GM12875 (cell line): Measurements from ENCODE around the gene PDE4C.

Experiments used
- H3K4me3 ChIP-seq: one replicate; pipeline ENCODE4 v1.5.1; 2011; ENCODE audit warnings: low read depth, low read length, control low read depth
- CTCF ChIP-seq: IDR thresholded peaks from 2 replicates; pipeline ENCODE4 v1.5.1; 2011; ENCODE audit warnings: low read depth, mild to moderate bottlenecking, control low read depth, inconsistent platforms, low read length, moderate library complexity, borderline replicate concordance; ENCODE audit not compliant: insufficient read depth

PDE4C gene

DNA sequence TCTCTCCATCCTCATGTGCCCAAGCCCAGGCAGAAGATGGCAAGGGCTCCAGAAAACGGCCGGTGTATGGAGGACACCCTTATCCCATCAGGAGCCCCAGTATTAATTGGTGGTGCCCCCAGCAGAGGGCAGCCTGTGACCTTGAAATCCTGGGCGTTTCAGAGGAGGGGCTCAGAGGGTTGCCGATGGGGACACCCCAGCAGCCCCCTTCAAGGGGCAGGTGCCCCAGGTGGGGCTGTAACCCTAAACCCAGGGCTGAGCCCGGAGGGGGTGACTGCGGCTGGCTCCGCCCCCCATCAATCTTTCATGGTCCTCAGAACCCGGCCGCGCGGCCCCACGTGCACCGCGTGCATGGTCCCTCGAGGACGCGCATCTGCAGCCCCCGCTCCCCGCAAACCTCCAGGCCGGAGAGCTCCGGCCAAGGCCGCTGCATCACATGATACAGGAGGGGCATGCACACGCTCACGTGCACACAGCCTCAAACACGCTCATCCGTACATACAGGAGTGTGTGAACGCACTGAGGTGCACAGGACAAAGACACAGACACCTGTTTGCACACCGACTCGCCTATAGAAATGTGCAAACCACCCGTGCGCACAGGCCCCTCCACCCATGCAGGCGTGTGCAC lies 23.3 kb downstream of the PDE4C start:
- peak overlapping the region; percentile 81 for H3K4me3 ChIP-seq
- peak; percentile 43 for TF ChIP-seq CTCF

- H3K4me3 ChIP-seq = no peak overlapping the region
- TF ChIP-seq CTCF = no peak
Measured at GRCh38 chr19:18202397-18202777, 23.9 kb downstream of the PDE4C start.

- H3K4me3 ChIP-seq = no peak overlapping the region
- TF ChIP-seq CTCF = no peak
Measured at GRCh38 chr19:18198374-18198773, 27.9 kb downstream of the PDE4C start.

GRCh38 chr19:18197941-18198340 lies 28.3 kb downstream of the PDE4C start:
- no peak overlapping the region for H3K4me3 ChIP-seq
- no peak for TF ChIP-seq CTCF

DNA sequence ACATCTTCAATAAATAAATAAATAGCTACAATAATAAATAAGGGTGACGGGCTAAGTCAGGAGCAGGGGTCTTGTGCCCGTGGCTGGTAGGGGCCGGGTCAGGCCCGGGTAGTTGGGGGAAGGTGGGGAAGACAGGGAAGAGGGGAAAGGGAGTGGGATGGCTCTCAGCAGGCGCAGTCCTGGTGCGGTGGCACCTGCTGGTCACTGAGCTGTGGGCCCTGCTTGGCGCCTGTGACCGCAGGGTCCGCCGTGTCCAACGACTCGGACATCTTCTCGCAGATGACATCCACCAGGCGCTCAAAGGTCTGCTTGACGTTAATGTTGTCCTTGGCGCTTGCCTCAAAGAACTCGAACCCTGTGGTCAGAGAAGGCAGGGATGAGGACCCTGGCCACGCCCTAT lies 28.9 kb downstream of the PDE4C start:
- no peak overlapping the region for H3K4me3 ChIP-seq
- TF ChIP-seq CTCF = no peak

- no peak overlapping the region for H3K4me3 ChIP-seq
- TF ChIP-seq CTCF = no peak
Measured at GRCh38 chr19:18196511-18196845, 29.8 kb downstream of the PDE4C start.

DNA sequence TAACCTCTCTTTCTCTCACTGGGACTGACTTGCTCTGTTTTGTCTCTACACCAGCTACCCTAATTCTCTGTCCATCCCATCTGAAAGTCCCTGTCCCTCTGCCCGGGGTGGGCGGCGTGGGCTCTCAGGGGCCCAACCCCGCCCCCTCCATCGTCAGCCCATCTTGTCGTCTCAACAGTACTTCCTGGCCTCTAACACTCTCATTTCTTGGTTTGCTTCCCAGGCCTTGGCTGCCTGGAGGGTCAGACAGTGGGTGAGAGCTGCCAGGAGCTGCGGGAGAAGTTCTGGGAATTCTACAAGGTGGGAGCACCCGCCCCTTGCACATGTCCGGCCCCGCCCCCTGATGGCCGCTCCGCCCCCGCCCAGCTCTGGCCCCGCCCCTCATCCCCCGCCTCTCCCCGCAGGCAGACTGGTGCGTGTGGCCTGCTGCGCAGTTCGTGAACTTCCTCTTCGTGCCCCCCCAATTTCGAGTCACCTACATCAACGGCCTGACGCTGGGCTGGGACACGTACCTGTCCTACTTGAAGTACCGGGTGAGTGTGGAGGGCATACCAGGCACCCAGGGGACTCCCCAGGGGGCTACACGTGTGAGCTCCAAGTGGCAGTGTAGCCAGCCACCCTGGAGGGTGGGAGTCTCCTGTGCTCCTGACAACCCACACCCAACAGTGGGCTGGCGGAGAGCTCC lies 31.5 kb downstream of the PDE4C start:
- H3K4me3 ChIP-seq = peak overlapping the region; percentile 64
- no peak for TF ChIP-seq CTCF
